ENCODE data around the gene ZBTB20. TPM values are rescaled to one million over a fixed set of nuclear protein-coding genes. Genes with fewer than 3 reads are reported as not detected.
A peak's percentile ranks its signal among the peaks of the same experiment; 100 is the strongest.
"Not testable (repeated sequence)": the region's sequence is repeated elsewhere in the genome, so short reads cannot be mapped to it uniquely, and the experiment has no call there.

The ZBTB20 gene
- total and polyA plus RNA-seq, 4 donors: 3.1 to 57.4 (median 29.3) TPM

DNA sequence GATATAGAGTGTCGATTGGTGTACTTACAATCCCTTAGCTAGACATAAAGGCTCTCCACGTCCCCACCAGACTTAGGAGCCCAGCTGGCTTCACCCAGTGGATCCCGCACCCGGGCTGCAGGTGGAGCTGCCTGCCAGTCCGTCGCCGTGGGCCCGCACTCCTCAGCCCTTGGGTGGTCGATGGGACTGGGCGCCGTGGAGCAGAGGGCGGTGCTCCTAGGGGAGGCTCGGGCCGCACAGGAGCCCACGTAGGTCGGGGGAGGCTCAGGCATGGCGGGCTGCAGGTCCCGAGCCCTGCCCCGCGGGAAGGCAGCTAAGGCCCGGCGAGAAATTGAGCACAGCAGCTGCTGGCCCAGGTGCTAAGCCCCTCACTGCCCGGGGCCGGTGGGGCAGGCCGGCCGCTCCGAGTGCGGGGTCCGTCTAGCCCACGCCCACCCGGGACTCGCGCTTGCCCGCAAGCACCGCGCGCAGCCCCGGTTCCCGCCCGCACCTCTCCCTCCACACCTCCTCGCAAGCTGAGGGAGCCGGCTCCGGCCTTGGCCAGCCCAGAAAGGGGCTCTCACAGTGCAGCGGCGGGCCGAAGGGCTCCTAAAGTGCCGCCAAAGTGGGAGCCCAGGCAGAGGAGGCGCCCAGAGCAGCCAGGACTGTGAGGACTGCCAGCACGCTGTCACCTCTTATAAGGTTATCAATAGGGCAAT lies 334.4 kb downstream of the ZBTB20 start:
- not testable (repeated sequence) for DNase-seq (ENCODE audit: low read depth in 4 of 6, low spot score in 6 of 6); H3K36me3 ChIP-seq (ENCODE audit: control insufficient read depth, insufficient read depth, low read length); H3K27ac ChIP-seq (ENCODE audit: low read depth, low read length); H3K27me3 ChIP-seq (ENCODE audit: control insufficient read depth, insufficient read depth, low read length); H3K4me3 ChIP-seq (ENCODE audit: low read depth, low read length); H3K9me3 ChIP-seq (ENCODE audit: control insufficient read depth, insufficient read depth, low read length); H3K4me1 ChIP-seq (ENCODE audit: control insufficient read depth, insufficient read depth, low read length)
- 94% methylated on average over 41 of the region's 49 CpGs for WGBS (ENCODE audit: insufficient coverage)

DNA sequence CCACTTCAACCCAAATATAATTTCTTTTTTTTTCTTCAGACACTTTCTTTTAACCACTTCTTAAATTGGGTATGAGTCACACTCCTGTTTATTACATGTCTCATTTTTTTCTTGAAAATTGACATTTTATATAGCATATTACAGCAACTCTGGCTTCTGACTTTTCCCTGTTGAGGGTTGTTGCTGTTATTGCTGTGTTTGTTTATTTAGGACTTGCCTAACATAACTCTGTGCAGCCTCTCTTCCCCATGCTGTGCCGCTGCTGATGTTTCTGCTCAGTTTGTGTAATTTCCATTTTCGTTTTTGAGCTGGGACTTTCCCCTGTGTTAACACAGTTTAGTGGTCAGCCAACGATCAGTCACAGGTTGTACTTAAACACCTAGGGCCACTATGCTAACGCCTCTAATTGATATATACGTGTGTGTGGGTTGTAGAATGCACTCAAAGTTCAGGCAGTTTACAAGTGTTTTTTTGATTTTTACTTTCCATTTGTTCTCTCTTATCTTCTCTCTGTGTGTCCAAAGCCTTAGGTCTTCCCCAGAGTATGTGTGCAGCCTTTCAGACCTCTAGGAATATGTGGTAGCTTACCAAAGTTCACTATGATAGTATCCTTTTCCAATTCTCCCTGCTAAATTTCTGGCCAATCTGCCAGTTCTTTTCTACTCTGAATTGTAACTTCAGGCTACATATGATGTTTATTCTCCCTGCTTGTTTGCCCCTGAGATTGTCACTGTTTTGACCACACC lies 337.2 kb downstream of the ZBTB20 start:
- Histone ChIP-seq H3K9me3 (ENCODE audit: control insufficient read depth, insufficient read depth, low read length) (no peaks in the 10 kb centered on the region), H3K27ac (ENCODE audit: low read depth, low read length) (no peak overlapping the region), H3K27me3 (ENCODE audit: control insufficient read depth, insufficient read depth, low read length) (no peaks in the 10 kb centered on the region), H3K4me1 (ENCODE audit: control insufficient read depth, insufficient read depth, low read length) (no peaks in the 10 kb centered on the region), H3K36me3 (ENCODE audit: control insufficient read depth, insufficient read depth, low read length) (no peaks in the 10 kb centered on the region), H3K4me3 (ENCODE audit: low read depth, low read length) (no peak overlapping the region)
- 89% methylated on average over 2 of the region's 5 CpGs for WGBS (ENCODE audit: insufficient coverage)
- DNase-seq (ENCODE audit: low read depth in 4 of 6, low spot score in 6 of 6): no peak

- Histone ChIP-seq H3K27me3 (ENCODE audit: control insufficient read depth, insufficient read depth, low read length) (no peaks in the 10 kb centered on the region), H3K9me3 (ENCODE audit: control insufficient read depth, insufficient read depth, low read length) (no peaks in the 10 kb centered on the region), H3K4me1 (ENCODE audit: control insufficient read depth, insufficient read depth, low read length) (no peaks in the 10 kb centered on the region), H3K4me3 (ENCODE audit: low read depth, low read length) (no peak overlapping the region), H3K36me3 (ENCODE audit: control insufficient read depth, insufficient read depth, low read length) (no peaks in the 10 kb centered on the region), H3K27ac (ENCODE audit: low read depth, low read length) (no peak overlapping the region)
- 40% methylated on average over 1 of the region's 1 CpG for WGBS (ENCODE audit: insufficient coverage)
- no peak for DNase-seq (ENCODE audit: low read depth in 4 of 6, low spot score in 6 of 6)
Measured at GRCh38 chr3:114804099-114804498, 343.0 kb downstream of the ZBTB20 start.

DNA sequence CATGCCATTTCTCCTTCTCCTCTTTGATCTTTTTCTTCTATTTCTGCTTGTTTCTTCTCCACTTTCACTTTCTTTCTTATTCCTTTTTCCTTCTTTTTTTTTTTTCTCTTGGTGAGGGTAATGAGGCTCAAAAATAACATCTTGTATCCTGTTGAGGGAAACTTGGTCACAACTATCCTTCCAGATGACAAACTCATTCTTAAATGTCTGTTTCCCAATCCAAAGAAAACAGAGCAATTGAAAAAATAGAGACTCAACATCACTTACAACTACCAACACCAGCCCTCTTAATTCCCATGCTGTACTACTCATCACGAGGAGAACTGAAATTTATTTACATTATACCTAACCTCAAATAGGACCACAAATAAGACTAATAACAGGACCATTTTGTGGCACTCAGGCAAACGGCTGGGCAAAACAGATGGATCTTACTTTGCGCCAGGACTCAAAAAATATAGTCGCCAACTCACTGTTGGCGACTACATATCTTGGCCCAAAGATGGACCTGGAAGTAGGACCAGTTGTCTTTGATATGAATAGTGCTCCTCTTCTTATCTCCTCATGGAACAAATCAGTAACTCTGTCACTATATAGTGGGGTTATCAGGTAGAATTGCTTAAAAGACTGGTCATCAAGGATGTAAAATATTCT lies 343.9 kb downstream of the ZBTB20 start:
- no peaks in the 10 kb centered on the region for H3K4me1 ChIP-seq (ENCODE audit: control insufficient read depth, insufficient read depth, low read length)
- no peak overlapping the region for H3K27ac ChIP-seq (ENCODE audit: low read depth, low read length)
- WGBS (ENCODE audit: insufficient coverage): 84% methylated on average over 4 of the region's 5 CpGs
- H3K27me3 ChIP-seq (ENCODE audit: control insufficient read depth, insufficient read depth, low read length): no peaks in the 10 kb centered on the region
- H3K4me3 ChIP-seq (ENCODE audit: low read depth, low read length): no peak overlapping the region
- no peak for DNase-seq (ENCODE audit: low read depth in 4 of 6, low spot score in 6 of 6)
- H3K9me3 ChIP-seq (ENCODE audit: control insufficient read depth, insufficient read depth, low read length): no peaks in the 10 kb centered on the region
- H3K36me3 ChIP-seq (ENCODE audit: control insufficient read depth, insufficient read depth, low read length): no peaks in the 10 kb centered on the region

GRCh38 chr3:114800272-114801031 lies 346.6 kb downstream of the ZBTB20 start:
- 33% methylated on average over 2 of the region's 5 CpGs for WGBS (ENCODE audit: insufficient coverage)
- H3K4me1 ChIP-seq (ENCODE audit: control insufficient read depth, insufficient read depth, low read length): no peaks in the 10 kb centered on the region
- H3K27me3 ChIP-seq (ENCODE audit: control insufficient read depth, insufficient read depth, low read length): no peaks in the 10 kb centered on the region
- no peak overlapping the region for H3K4me3 ChIP-seq (ENCODE audit: low read depth, low read length)
- no peaks in the 10 kb centered on the region for H3K9me3 ChIP-seq (ENCODE audit: control insufficient read depth, insufficient read depth, low read length)
- H3K27ac ChIP-seq (ENCODE audit: low read depth, low read length): no peak overlapping the region
- DNase-seq (ENCODE audit: low read depth in 4 of 6, low spot score in 6 of 6): peak in 2 of 6 donors; percentile 28 to 54
- H3K36me3 ChIP-seq (ENCODE audit: control insufficient read depth, insufficient read depth, low read length): no peaks in the 10 kb centered on the region

GRCh38 chr3:114799816-114800215 lies 347.3 kb downstream of the ZBTB20 start:
- DNase-seq (ENCODE audit: low read depth in 4 of 6, low spot score in 6 of 6): no peak
- Histone ChIP-seq H3K27me3 (ENCODE audit: control insufficient read depth, insufficient read depth, low read length) (no peaks in the 10 kb centered on the region), H3K4me3 (ENCODE audit: low read depth, low read length) (no peak overlapping the region), H3K9me3 (ENCODE audit: control insufficient read depth, insufficient read depth, low read length) (no peaks in the 10 kb centered on the region), H3K36me3 (ENCODE audit: control insufficient read depth, insufficient read depth, low read length) (no peaks in the 10 kb centered on the region), H3K27ac (ENCODE audit: low read depth, low read length) (no peak overlapping the region), H3K4me1 (ENCODE audit: control insufficient read depth, insufficient read depth, low read length) (no peaks in the 10 kb centered on the region)
- WGBS (ENCODE audit: insufficient coverage): 95% methylated on average over 2 of the region's 4 CpGs

DNA sequence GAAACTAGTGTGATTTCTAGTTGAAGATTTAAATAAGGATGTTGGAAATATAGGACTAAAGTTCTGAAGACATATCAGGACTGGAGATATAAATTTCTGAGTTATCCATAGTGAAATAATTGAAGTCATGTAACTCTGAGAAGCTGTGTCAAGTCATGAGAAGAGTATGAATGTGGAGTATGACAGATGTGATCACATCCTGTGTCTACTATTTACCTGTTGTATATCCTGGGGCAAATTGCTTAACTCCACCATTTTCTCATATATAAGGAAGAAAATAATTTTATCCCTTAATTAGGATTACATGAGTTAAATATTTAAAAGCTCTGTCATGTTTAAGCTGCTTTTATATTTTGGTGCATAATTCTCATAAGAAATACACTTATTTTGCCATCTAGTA lies 350.3 kb downstream of the ZBTB20 start:
- no peak for DNase-seq (ENCODE audit: low read depth in 4 of 6, low spot score in 6 of 6)
- H3K4me1 ChIP-seq (ENCODE audit: control insufficient read depth, insufficient read depth, low read length): no peaks in the 10 kb centered on the region
- H3K9me3 ChIP-seq (ENCODE audit: control insufficient read depth, insufficient read depth, low read length): no peaks in the 10 kb centered on the region
- H3K36me3 ChIP-seq (ENCODE audit: control insufficient read depth, insufficient read depth, low read length): no peaks in the 10 kb centered on the region
- no peak overlapping the region for H3K4me3 ChIP-seq (ENCODE audit: low read depth, low read length)
- no peak overlapping the region for H3K27ac ChIP-seq (ENCODE audit: low read depth, low read length)
- no peaks in the 10 kb centered on the region for H3K27me3 ChIP-seq (ENCODE audit: control insufficient read depth, insufficient read depth, low read length)

GRCh38 chr3:114794894-114795630 lies 352.0 kb downstream of the ZBTB20 start:
- Histone ChIP-seq H3K36me3 (ENCODE audit: control insufficient read depth, insufficient read depth, low read length) (no peaks in the 10 kb centered on the region), H3K4me3 (ENCODE audit: low read depth, low read length) (no peak overlapping the region), H3K4me1 (ENCODE audit: control insufficient read depth, insufficient read depth, low read length) (no peaks in the 10 kb centered on the region), H3K9me3 (ENCODE audit: control insufficient read depth, insufficient read depth, low read length) (no peaks in the 10 kb centered on the region), H3K27me3 (ENCODE audit: control insufficient read depth, insufficient read depth, low read length) (no peaks in the 10 kb centered on the region), H3K27ac (ENCODE audit: low read depth, low read length) (no peak overlapping the region)
- WGBS (ENCODE audit: insufficient coverage): 50% methylated on average over 1 of the region's 2 CpGs
- DNase-seq (ENCODE audit: low read depth in 4 of 6, low spot score in 6 of 6): no peak

Measured in spinal cord (tissue), 10 donors.